HEK293 (cell line): ENCODE data around the gene ISYNA1.

Experiments used
- BCL11A ChIP-seq: fragments of 450-650 bp; formaldehyde crosslinking; IDR thresholded peaks from 2 replicates; pipeline ENCODE4 v1.5.1; 2016; ENCODE audit warnings: low read depth, missing biosample characterization, missing genetic modification characterization
- EGR2 ChIP-seq: fragments of 450-650 bp; formaldehyde crosslinking; IDR thresholded peaks from 2 replicates; pipeline ENCODE4 v1.5.1; 2016; ENCODE audit warnings: low read depth, missing biosample characterization, missing genetic modification characterization
- KLF16 ChIP-seq: fragments of 450-650 bp; formaldehyde crosslinking; IDR thresholded peaks from 2 replicates; pipeline ENCODE4 v1.5.1; 2017; ENCODE audit warnings: missing biosample characterization, missing genetic modification characterization
- KLF8 ChIP-seq: fragments of 450-650 bp; formaldehyde crosslinking; IDR thresholded peaks from 2 replicates; pipeline ENCODE4 v1.5.1; 2016; ENCODE audit warnings: missing biosample characterization, missing genetic modification characterization
- MEIS1 ChIP-seq: sonication (generic); formaldehyde crosslinking; IDR thresholded peaks from 2 replicates; pipeline ENCODE4 v1.8.1; 2022; ENCODE audit warnings: missing genetic modification reagents, mild to moderate bottlenecking, borderline replicate concordance
- OSR2 ChIP-seq: fragments of 450-650 bp; formaldehyde crosslinking; IDR thresholded peaks from 2 replicates; pipeline ENCODE4 v1.5.1; 2016; ENCODE audit warnings: missing biosample characterization, missing genetic modification characterization
- PATZ1 ChIP-seq: fragments of 450-650 bp; formaldehyde crosslinking; IDR thresholded peaks from 2 replicates; pipeline ENCODE4 v1.5.1; 2016; ENCODE audit warnings: missing biosample characterization, missing genetic modification characterization
- RBAK ChIP-seq: fragments of 450-650 bp; formaldehyde crosslinking; IDR thresholded peaks from 2 replicates; pipeline ENCODE4 v1.5.1; 2016; ENCODE audit warnings: missing biosample characterization, missing genetic modification characterization
- TRIM28 ChIP-seq: IDR thresholded peaks from 2 replicates; pipeline ENCODE4 v1.6.1; 2011; ENCODE audit warnings: low read length, control low read depth, borderline replicate concordance
- WT1 ChIP-seq: fragments of 450-650 bp; formaldehyde crosslinking; IDR thresholded peaks from 2 replicates; pipeline ENCODE4 v1.5.1; 2016; ENCODE audit warnings: missing biosample characterization, missing genetic modification characterization
- ZBTB1 ChIP-seq: fragments of 450-650 bp; formaldehyde crosslinking; IDR thresholded peaks from 2 replicates; pipeline ENCODE4 v1.5.1; 2016; ENCODE audit warnings: missing biosample characterization, missing genetic modification characterization
- ZBTB17 ChIP-seq: fragments of 450-650 bp; formaldehyde crosslinking; IDR thresholded peaks from 2 replicates; pipeline ENCODE4 v1.5.1; 2016; ENCODE audit warnings: missing biosample characterization, missing genetic modification characterization
- ZBTB48 ChIP-seq: fragments of 450-650 bp; formaldehyde crosslinking; IDR thresholded peaks from 2 replicates; pipeline ENCODE4 v1.5.1; 2016; ENCODE audit warnings: missing biosample characterization, missing genetic modification characterization
- ZBTB7A ChIP-seq: fragments of 450-650 bp; formaldehyde crosslinking; IDR thresholded peaks from 2 replicates; pipeline ENCODE4 v1.5.1; 2016; ENCODE audit warnings: low read depth, missing biosample characterization, missing genetic modification characterization
- ZFP3 ChIP-seq: fragments of 450-650 bp; formaldehyde crosslinking; IDR thresholded peaks from 2 replicates; pipeline ENCODE4 v1.5.1; 2016; ENCODE audit warnings: low read depth, missing biosample characterization, missing genetic modification characterization
- ZNF112 ChIP-seq: fragments of 450-650 bp; formaldehyde crosslinking; IDR thresholded peaks from 2 replicates; pipeline ENCODE4 v1.5.0; 2017; ENCODE audit warnings: missing biosample characterization, missing genetic modification characterization
- ZNF184 ChIP-seq: fragments of 450-650 bp; IDR thresholded peaks from 2 replicates; pipeline ENCODE4 v1.5.1; 2018; ENCODE audit warnings: missing biosample characterization, mild to moderate bottlenecking, missing genetic modification characterization
- ZNF2 ChIP-seq: fragments of 450-650 bp; formaldehyde crosslinking; IDR thresholded peaks from 2 replicates; pipeline ENCODE4 v1.5.1; 2016; ENCODE audit warnings: missing biosample characterization, missing genetic modification characterization
- ZNF280C ChIP-seq: fragments of 450-650 bp; formaldehyde crosslinking; IDR thresholded peaks from 2 replicates; pipeline ENCODE4 v1.5.1; 2016; ENCODE audit warnings: missing biosample characterization, missing genetic modification characterization
- ZNF423 ChIP-seq: fragments of 450-650 bp; formaldehyde crosslinking; IDR thresholded peaks from 2 replicates; pipeline ENCODE4 v1.5.1; 2016; ENCODE audit warnings: missing biosample characterization, missing genetic modification characterization
- ZNF48 ChIP-seq: fragments of 450-650 bp; formaldehyde crosslinking; IDR thresholded peaks from 2 replicates; pipeline ENCODE4 v1.5.1; 2016; ENCODE audit warnings: missing biosample characterization, missing genetic modification characterization
- ZNF558 ChIP-seq: fragments of 450-650 bp; formaldehyde crosslinking; IDR thresholded peaks from 2 replicates; pipeline ENCODE4 v1.5.1; 2016; ENCODE audit warnings: missing biosample characterization, missing genetic modification characterization
- ZNF610 ChIP-seq: fragments of 450-650 bp; formaldehyde crosslinking; IDR thresholded peaks from 2 replicates; pipeline ENCODE4 v1.5.1; 2016; ENCODE audit warnings: missing biosample characterization, missing genetic modification characterization, borderline replicate concordance
- ZNF626 ChIP-seq: fragments of 450-650 bp; sonication (Bioruptor Pico); formaldehyde crosslinking; IDR thresholded peaks from 2 replicates; pipeline ENCODE4 v1.5.1; 2018; ENCODE audit warnings: missing biosample characterization, missing genetic modification characterization, inconsistent platforms
- ZNF785 ChIP-seq: fragments of 450-650 bp; formaldehyde crosslinking; IDR thresholded peaks from 2 replicates; pipeline ENCODE4 v1.5.1; 2016; ENCODE audit warnings: missing biosample characterization, missing genetic modification characterization
- ZNF830 ChIP-seq: fragments of 450-650 bp; IDR thresholded peaks from 2 replicates; pipeline ENCODE4 v1.5.0; 2018; ENCODE audit warnings: missing biosample characterization, missing genetic modification characterization, low read depth, mild to moderate bottlenecking, moderate library complexity
- ZNF837 ChIP-seq: fragments of 450-650 bp; formaldehyde crosslinking; IDR thresholded peaks from 2 replicates; pipeline ENCODE4 v1.5.1; 2016; ENCODE audit warnings: missing biosample characterization, missing genetic modification characterization
- ZNF843 ChIP-seq: fragments of 450-650 bp; formaldehyde crosslinking; IDR thresholded peaks from 2 replicates; pipeline ENCODE4 v1.5.1; 2016; ENCODE audit warnings: missing biosample characterization, missing genetic modification characterization
- TF ChIP-seq, protein P1 (sequence below): IDR thresholded peaks from 2 replicates; pipeline ENCODE4 v1.6.1; 2011; ENCODE audit warnings: mild to moderate bottlenecking, low read depth, low read length, borderline replicate concordance
- TF ChIP-seq, protein P2 (sequence below): fragments of 450-650 bp; formaldehyde crosslinking; IDR thresholded peaks from 2 replicates; pipeline ENCODE4 v1.5.1; 2017; ENCODE audit warnings: missing biosample characterization, missing genetic modification characterization
- TF ChIP-seq, protein P3 (sequence below): fragments of 450-650 bp; formaldehyde crosslinking; conservative IDR thresholded peaks from 2 replicates; pipeline ENCODE4 v1.5.1; 2016; ENCODE audit warnings: low read depth, missing biosample characterization, missing genetic modification characterization

Gene ISYNA1

GRCh38 chr19:18433735-18434398, 4.1 kb downstream of the ISYNA1 start (continued):
- TF ChIP-seq ZNF280C (tag by site-specific recombination) (no peak), EGR2 (tag by site-specific recombination) (no peak), BCL11A (tag by site-specific recombination) (no peak), MEIS1 (CRISPR knock-in tag) (no peak), ZBTB48 (tag by site-specific recombination) (peak; percentile 33; the same call in 1 of the 2 replicates), RBAK (tag by site-specific recombination) (no peak), ZNF837 (no peak), KLF8 (tag by site-specific recombination) (peak; percentile 93), OSR2 (tag by site-specific recombination) (no peak), ZNF2 (tag by site-specific recombination) (0 out of 2 replicates have a peak, but pooled peaks have one; percentile 34), ZBTB1 (tag by site-specific recombination) (no peak), ZNF626 (tag by site-specific recombination) (no peak), TRIM28 (no peak), WT1 (tag by site-specific recombination) (no peak), PATZ1 (peak; percentile 88), ZNF48 (tag by site-specific recombination) (no peak), ZNF830 (tag by site-specific recombination) (no peak), ZNF558 (tag by site-specific recombination) (no peak), ZBTB7A (tag by site-specific recombination) (no peak), ZBTB17 (tag by site-specific recombination) (no peak), ZNF610 (tag by site-specific recombination) (0 out of 2 replicates have a peak, but pooled peaks have one; percentile 36), ZNF423 (tag by site-specific recombination) (peak; percentile 61), KLF16 (tag by site-specific recombination) (no peak), ZNF785 (no peak), ZNF112 (tag by site-specific recombination) (no peak), ZFP3 (no peak), ZNF843 (tag by site-specific recombination) (no peak), ZNF184 (no peak)
- TF ChIP-seq, protein P1, sequence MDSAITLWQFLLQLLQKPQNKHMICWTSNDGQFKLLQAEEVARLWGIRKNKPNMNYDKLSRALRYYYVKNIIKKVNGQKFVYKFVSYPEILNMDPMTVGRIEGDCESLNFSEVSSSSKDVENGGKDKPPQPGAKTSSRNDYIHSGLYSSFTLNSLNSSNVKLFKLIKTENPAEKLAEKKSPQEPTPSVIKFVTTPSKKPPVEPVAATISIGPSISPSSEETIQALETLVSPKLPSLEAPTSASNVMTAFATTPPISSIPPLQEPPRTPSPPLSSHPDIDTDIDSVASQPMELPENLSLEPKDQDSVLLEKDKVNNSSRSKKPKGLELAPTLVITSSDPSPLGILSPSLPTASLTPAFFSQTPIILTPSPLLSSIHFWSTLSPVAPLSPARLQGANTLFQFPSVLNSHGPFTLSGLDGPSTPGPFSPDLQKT, result no peak
- TF ChIP-seq, protein P2, sequence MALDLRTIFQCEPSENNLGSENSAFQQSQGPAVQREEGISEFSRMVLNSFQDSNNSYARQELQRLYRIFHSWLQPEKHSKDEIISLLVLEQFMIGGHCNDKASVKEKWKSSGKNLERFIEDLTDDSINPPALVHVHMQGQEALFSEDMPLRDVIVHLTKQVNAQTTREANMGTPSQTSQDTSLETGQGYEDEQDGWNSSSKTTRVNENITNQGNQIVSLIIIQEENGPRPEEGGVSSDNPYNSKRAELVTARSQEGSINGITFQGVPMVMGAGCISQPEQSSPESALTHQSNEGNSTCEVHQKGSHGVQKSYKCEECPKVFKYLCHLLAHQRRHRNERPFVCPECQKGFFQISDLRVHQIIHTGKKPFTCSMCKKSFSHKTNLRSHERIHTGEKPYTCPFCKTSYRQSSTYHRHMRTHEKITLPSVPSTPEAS, result no peak
- TF ChIP-seq, protein P3, sequence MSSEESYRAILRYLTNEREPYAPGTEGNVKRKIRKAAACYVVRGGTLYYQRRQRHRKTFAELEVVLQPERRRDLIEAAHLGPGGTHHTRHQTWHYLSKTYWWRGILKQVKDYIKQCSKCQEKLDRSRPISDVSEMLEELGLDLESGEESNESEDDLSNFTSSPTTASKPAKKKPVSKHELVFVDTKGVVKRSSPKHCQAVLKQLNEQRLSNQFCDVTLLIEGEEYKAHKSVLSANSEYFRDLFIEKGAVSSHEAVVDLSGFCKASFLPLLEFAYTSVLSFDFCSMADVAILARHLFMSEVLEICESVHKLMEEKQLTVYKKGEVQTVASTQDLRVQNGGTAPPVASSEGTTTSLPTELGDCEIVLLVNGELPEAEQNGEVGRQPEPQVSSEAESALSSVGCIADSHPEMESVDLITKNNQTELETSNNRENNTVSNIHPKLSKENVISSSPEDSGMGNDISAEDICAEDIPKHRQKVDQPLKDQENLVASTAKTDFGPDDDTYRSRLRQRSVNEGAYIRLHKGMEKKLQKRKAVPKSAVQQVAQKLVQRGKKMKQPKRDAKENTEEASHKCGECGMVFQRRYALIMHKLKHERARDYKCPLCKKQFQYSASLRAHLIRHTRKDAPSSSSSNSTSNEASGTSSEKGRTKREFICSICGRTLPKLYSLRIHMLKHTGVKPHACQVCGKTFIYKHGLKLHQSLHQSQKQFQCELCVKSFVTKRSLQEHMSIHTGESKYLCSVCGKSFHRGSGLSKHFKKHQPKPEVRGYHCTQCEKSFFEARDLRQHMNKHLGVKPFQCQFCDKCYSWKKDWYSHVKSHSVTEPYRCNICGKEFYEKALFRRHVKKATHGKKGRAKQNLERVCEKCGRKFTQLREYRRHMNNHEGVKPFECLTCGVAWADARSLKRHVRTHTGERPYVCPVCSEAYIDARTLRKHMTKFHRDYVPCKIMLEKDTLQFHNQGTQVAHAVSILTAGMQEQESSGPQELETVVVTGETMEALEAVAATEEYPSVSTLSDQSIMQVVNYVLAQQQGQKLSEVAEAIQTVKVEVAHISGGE (tag by site-specific recombination), result no peak
